GM12864 (cell line): ENCODE results near the gene KNSTRN.

Experiments
- DNase-seq: peaks from one replicate; pipeline ENCODE4 v3.0.0-alpha.2; 2011; ENCODE audit warnings: low read depth
- H3K4me3 ChIP-seq: 2 replicates; pipeline ENCODE4 v1.5.1; 2011; ENCODE audit warnings: mild to moderate bottlenecking, low read depth, low read length, control low read depth
- CTCF ChIP-seq: IDR thresholded peaks from 2 replicates; pipeline ENCODE4 v1.5.1; 2011; ENCODE audit warnings: low read depth, mild to moderate bottlenecking, moderate library complexity, low read length, control low read depth, inconsistent platforms; ENCODE audit errors: missing control alignments

KNSTRN gene

DNA sequence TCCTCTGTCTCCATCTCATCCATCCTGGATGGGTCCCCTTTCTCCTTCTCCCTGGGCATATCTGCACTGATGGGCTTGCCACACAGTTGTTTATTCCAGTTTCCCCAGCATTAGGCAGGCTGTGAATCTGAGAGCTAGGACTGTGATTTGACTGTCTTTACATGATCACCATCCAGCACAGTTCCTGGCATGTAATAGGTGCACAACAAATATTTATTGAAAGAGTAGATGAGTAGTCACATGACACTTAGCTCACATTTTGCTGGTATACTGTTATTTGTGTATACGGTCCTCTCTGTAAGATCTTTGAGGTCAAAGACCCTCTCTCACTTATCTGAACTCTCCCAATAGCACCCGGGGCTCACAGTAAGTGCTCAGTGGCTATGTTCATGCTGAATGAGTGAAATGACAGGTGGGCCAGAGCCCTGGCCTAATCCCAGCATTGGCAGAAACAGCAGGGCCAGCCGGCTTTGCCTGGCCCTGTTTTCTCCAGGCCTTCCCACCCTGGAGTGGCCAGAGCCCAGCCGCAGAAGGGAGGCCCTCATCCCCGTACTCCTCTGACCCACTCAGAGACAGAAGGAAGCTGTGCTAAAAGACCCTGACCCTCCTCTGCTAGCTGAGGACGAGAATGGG is 42.1 kb downstream of the KNSTRN start:
- no peak for DNase-seq
- no peak overlapping the region for H3K4me3 ChIP-seq
- no peak for TF ChIP-seq CTCF

- H3K4me3 ChIP-seq: no peak overlapping the region
- no peak for DNase-seq
- no peak for TF ChIP-seq CTCF
These were observed 43.2 kb downstream of the KNSTRN start for GRCh38 chr15:40425681-40426080.

DNA sequence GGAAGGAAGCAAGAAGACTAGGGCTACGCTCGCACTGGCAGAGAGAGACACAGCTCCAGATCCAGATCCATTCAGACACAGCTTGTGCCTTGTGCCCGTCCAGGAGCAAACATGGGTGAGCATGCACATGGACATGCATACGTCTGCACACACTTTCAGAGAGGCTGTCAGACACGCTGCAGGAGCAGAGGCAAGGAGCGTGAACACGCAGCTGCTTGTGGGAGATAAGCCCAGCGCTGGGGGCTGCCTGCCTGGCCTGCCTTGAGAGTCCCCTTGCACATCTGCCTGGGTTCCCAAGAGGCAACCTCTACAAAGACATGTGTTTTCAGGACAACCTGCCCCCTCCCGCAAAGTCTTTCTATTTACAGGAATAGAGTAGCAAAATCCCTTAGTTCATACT is 44.7 kb downstream of the KNSTRN start:
- H3K4me3 ChIP-seq: no peak overlapping the region
- TF ChIP-seq CTCF: no peak
- DNase-seq: no peak

- no peak for TF ChIP-seq CTCF
- no peak overlapping the region for H3K4me3 ChIP-seq
- no peak for DNase-seq
These were observed 45.7 kb downstream of the KNSTRN start for GRCh38 chr15:40428185-40428584.

GRCh38 chr15:40429068-40429710 is 46.7 kb downstream of the KNSTRN start:
- no peak for DNase-seq
- no peak overlapping the region for H3K4me3 ChIP-seq
- TF ChIP-seq CTCF: no peak

DNA sequence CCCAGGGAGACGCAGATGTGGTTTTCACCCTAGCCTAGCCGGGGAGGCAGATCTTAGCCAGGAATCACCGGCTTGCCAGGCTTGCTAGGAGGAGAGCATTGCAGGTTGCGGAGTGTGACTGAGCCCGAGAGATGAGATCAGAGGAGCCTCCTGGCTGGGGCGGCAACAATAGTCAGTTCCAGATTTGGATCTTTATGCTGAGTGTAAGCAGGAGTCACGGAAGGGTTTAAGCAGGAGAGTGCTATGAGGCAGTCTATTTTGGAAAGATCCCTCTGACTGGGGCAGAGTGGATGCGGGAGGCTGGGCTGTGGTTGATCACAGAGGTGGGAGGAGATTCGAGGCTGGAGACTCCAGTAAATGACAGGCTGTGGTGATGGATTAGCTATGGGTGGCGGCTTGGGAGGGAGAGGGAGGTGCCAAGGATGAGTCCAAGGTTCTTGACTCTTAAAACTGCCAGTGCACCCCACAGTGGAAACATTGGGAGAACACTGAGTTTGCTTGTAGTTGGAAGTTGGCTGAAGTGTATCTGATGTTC is 47.8 kb downstream of the KNSTRN start:
- H3K4me3 ChIP-seq: no peak overlapping the region
- no peak for TF ChIP-seq CTCF
- DNase-seq: no peak
